ENCODE data around the gene GPR162. TPM values are rescaled to one million over a fixed set of nuclear protein-coding genes. Genes with fewer than 3 reads are reported as not detected.

Gene GPR162
- total RNA-seq, 1 experiment from 2014 or later, result 6.1 TPM

DNA sequence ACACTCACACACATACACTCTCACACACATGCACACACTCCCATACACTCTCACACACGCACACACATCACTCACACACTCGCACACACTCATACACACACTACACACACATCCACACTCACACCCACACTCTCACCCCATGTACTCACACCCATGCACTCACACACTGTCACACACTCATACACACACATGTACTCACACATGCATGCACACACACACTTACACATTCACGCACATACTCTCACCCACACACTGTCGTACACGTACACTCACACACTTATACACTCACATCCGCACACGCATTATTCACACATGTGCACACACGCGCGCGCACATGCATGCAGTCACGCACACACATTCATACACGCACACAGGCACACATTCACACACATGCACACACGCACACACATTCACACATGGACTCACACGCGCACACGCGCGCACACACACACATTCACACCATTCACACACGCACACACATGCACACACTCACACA, 3.9 kb upstream of the GPR162 start:
- Histone ChIP-seq H2AK5ac (ENCODE audit: insufficient read length, low read length) (no peak overlapping the region), H3K23ac (ENCODE audit: insufficient read length, low read depth, low read length) (no peak overlapping the region), H3K9ac (ENCODE audit: extremely low read depth, insufficient read length, low read length) (no peak overlapping the region), H4K5ac (ENCODE audit: insufficient read length, low read depth, low read length) (no peak overlapping the region), H2BK5ac (ENCODE audit: insufficient read length, low read length) (no peak overlapping the region), H4K91ac (ENCODE audit: insufficient read length, low read depth, low read length) (no peak overlapping the region), H3K23me2 (ENCODE audit: insufficient read length, low read depth, low read length, poor library complexity, severe bottlenecking) (peaks cover 8% of the 10 kb centered on the region), H3T11ph (ENCODE audit: low read length) (no peak overlapping the region), H3K27me3 (ENCODE audit: insufficient read depth, low read length) (peaks cover 4% of the 10 kb centered on the region; the same call in 1 of the 2 replicates), H4K8ac (replicated peaks; ENCODE audit: insufficient read length, low read depth, low read length) (peak overlapping the region; percentile 2), H3K18ac (ENCODE audit: insufficient read length, low read depth, low read length) (no peak overlapping the region), H2BK20ac (ENCODE audit: low read depth, low read length, poor library complexity, severe bottlenecking) (no peak overlapping the region), H3K4me1 (ENCODE audit: insufficient read depth, low read length) (peaks cover 7% of the 10 kb centered on the region; the same call in 1 of the 2 replicates), H2BK120ac (ENCODE audit: low read depth, low read length, poor library complexity, severe bottlenecking) (no peak overlapping the region), H3K79me2 (ENCODE audit: insufficient read depth, low read length) (no peaks in the 10 kb centered on the region), H4K20me1 (ENCODE audit: control insufficient read depth, insufficient read depth, insufficient read length) (no peaks in the 10 kb centered on the region), H3K56ac (ENCODE audit: insufficient read length, low read depth, low read length) (no peak overlapping the region), H2BK15ac (ENCODE audit: low read depth, low read length) (no peak overlapping the region), H3K14ac (ENCODE audit: insufficient read depth, low read length) (no peak overlapping the region), H2BK12ac (ENCODE audit: insufficient read length, low read depth, low read length) (no peak overlapping the region), H2AFZ (ENCODE audit: low read length) (no peak overlapping the region), H3K27ac (ENCODE audit: insufficient read length, low read depth, low read length) (no peak overlapping the region), H3K9me3 (ENCODE audit: control insufficient read depth, low read depth, low read length) (no peaks in the 10 kb centered on the region), H3K4ac (ENCODE audit: low read depth, low read length) (no peak overlapping the region), H3K4me2 (ENCODE audit: insufficient read depth, insufficient read length, low read length) (no peak overlapping the region), H3K79me1 (ENCODE audit: insufficient read depth, low read depth, low read length, poor library complexity, severe bottlenecking) (no peaks in the 10 kb centered on the region)
- no peak for DNase-seq
- 100% methylated on average over 8 of the region's 20 CpGs for WGBS (ENCODE audit: extremely low coverage, insufficient read length, low lambda C conversion rate)
- Mint-ChIP-seq H3K9me3 (peaks cover 0 to 2% of the 10 kb centered on the region in 2 experiments; a peak in 1 of 5 replicates), H3K4me3 (peak overlapping the region in 1 of 2 experiments; percentile 2; a peak in 1 of 5 replicates), H3K27me3 (ENCODE audit: low read depth) (peaks cover 66% of the 10 kb centered on the region), H3K4me1 (peaks cover 44% of the 10 kb centered on the region in 2 experiments), H3K27ac (peak overlapping the region; percentile 0 to 96 (median 9); a peak in 3 of 7 replicates), H3K36me3 (ENCODE audit: insufficient read depth in 1 of 3, low read depth in 3 of 3) (peaks cover 0 to 3% (median 0%) of the 10 kb centered on the region in 3 experiments; a peak in 1 of 7 replicates)
- TF ChIP-seq, protein P1, sequence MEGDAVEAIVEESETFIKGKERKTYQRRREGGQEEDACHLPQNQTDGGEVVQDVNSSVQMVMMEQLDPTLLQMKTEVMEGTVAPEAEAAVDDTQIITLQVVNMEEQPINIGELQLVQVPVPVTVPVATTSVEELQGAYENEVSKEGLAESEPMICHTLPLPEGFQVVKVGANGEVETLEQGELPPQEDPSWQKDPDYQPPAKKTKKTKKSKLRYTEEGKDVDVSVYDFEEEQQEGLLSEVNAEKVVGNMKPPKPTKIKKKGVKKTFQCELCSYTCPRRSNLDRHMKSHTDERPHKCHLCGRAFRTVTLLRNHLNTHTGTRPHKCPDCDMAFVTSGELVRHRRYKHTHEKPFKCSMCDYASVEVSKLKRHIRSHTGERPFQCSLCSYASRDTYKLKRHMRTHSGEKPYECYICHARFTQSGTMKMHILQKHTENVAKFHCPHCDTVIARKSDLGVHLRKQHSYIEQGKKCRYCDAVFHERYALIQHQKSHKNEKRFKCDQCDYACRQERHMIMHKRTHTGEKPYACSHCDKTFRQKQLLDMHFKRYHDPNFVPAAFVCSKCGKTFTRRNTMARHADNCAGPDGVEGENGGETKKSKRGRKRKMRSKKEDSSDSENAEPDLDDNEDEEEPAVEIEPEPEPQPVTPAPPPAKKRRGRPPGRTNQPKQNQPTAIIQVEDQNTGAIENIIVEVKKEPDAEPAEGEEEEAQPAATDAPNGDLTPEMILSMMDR (conservative IDR thresholded peaks at IDR 0.05), result no peak
